Pancreas (tissue), 10 donors: ENCODE results near the gene PREP. TPM values are rescaled to one million over a fixed set of nuclear protein-coding genes. Genes with fewer than 3 reads are reported as not detected.
A peak's percentile ranks its signal among the peaks of the same experiment; 100 is the strongest.
"Not testable (repeated sequence)": the region's sequence is repeated elsewhere in the genome, so short reads cannot be mapped to it uniquely, and the experiment has no call there.

Experiments
- ATAC-seq, 4 donors: fragments of 200-7000 bp; cut with Tn5 transposase; one replicate each; pipeline versions ENCODE4 v1.8.0 to v1.9.1; 2020; ENCODE audit warnings: mild to moderate bottlenecking in 4 of 4, moderate library complexity in 4 of 4
- DNase-seq, 6 donors: peaks; one replicate each; pipeline ENCODE4 v3.0.0-alpha.2; 2020
- FAIRE-seq: peaks from 2 replicates; lab custom pipeline; 2012; peaks lifted over from hg19 to GRCh38; lab: Jason Lieb, UNC
- H3K27ac ChIP-seq, 4 donors: fragments of 200-600 bp; sonication (generic); 1 replicate in 3 of 4; 2 replicates in 1 of 4; pipeline versions ENCODE4 v1.5.0 to v1.8.0; 2020
- H3K27me3 ChIP-seq, 4 donors: fragments of 200-600 bp; one replicate each; pipeline ENCODE4 v1.8.0; 2021
- H3K36me3 ChIP-seq, 3 donors: fragments of 200-600 bp; sonication (generic) in 1 of 3; one replicate each; pipeline versions ENCODE4 v1.5.0 to v1.8.0; 2020 to 2021
- H3K4me1 ChIP-seq, 3 donors: fragments of 200-600 bp; one replicate each; pipeline ENCODE4 v1.8.0; 2021
- H3K4me3 ChIP-seq, 4 donors: fragments of 200-600 bp; sonication (generic) in 2 of 4; one replicate each; pipeline versions ENCODE4 v1.5.0 to v1.8.0; 2020 to 2021
- H3K9me3 ChIP-seq, 4 donors: fragments of 200-600 bp; one replicate each; pipeline ENCODE4 v1.8.0; 2021
- WGBS, 2 donors: extraction: QIAGEN DNeasy Blood & Tissue Kit; methylation state at CpG; one replicate each; pipeline ENCODE4 v1.1.7; 2013; 5-methylcytosine and 5-hydroxymethylcytosine counted together
- intact Hi-C, 3 donors: fragments of 100-400 bp; cut with DNase I; formaldehyde crosslinking; loops; one replicate each; pipeline versions ENCODE4 v1.11.1 to v1.14.2; 2022
- polyA plus RNA-seq, 2 donors: library from polyadenylated mRNA; stranded (reverse); fragments of 200-250 nt; gene quantifications; one replicate each; pipeline ENCODE4 v1.2.3, GENCODE V29; 2013
- total RNA-seq, 6 donors: library from RNA; stranded (reverse); fragmentation: NEBNext Ultra II Directional in 4 of 6; extraction: Animal tissue kit (Norgen Biotek cat#: 25700) in 4 of 6; gene quantifications; one replicate each; pipeline versions ENCODE4 v1.2.1 to v1.2.4, GENCODE V29; 2021 to 2023
- TF ChIP-seq, protein P1 (sequence below), 4 donors: fragments of 200-600 bp; sonication (generic) in 3 of 4; IDR thresholded peaks; one replicate each; pipeline versions ENCODE4 v1.5.0 to v1.8.0; 2021; ENCODE audit warnings: antibody characterized with exemption in 4 of 4
- donor health status: healthy with polysubstance abuse.
- donor health status: DM: no; HTN: no; CAD: no; lungs with moderate emphysema.
- donor health status: DM: no; HTN: no; CAD: no.
- donor health status: control.
- donor health status: control.
- donor health status: Bipolar disorder and iron deficiency.
- donor health status: DM: yes; HTN: yes; CAD: no.
- donor health status: DM: no; HTN: no; CAD: no.
- donor health status: DM: no; HTN: no; CAD: no.
- donor health status: DM: yes; HTN: yes; CAD: no.

PREP gene
- total and polyA plus RNA-seq, 8 donors: 7.6 to 16.5 (median 11.5) TPM

DNA sequence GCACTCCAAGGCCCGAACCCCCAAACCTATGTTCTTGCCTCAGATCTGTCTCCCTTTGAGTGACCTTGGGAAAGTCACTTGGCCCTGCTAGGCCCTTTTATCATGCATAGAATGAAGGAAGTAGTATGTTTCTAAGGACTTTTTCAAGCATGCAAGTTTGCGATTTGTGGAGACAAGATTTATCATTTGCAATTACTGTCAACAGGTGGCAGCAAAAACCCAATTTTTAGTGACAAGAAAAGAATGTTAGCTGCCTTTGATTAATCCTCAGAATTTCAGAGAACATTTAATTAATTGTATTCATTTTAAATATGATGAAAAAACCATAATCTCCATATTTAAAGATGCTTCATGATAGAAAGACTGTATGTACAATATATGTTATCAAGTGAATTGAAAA, 28.3 kb upstream of the PREP start:
- Histone ChIP-seq H3K4me1 (no peaks in the 10 kb centered on the region), H3K27ac (no peak overlapping the region), H3K9me3 (no peaks in the 10 kb centered on the region), H3K27me3 (no peaks in the 10 kb centered on the region), H3K36me3 (no peaks in the 10 kb centered on the region), H3K4me3 (no peak overlapping the region)
- WGBS, 2 donors: 19 to 21% methylated on average over 2 of the region's 2 CpGs
- DNase-seq: peak in 1 of 6 donors; percentile 11
- TF ChIP-seq, protein P1, sequence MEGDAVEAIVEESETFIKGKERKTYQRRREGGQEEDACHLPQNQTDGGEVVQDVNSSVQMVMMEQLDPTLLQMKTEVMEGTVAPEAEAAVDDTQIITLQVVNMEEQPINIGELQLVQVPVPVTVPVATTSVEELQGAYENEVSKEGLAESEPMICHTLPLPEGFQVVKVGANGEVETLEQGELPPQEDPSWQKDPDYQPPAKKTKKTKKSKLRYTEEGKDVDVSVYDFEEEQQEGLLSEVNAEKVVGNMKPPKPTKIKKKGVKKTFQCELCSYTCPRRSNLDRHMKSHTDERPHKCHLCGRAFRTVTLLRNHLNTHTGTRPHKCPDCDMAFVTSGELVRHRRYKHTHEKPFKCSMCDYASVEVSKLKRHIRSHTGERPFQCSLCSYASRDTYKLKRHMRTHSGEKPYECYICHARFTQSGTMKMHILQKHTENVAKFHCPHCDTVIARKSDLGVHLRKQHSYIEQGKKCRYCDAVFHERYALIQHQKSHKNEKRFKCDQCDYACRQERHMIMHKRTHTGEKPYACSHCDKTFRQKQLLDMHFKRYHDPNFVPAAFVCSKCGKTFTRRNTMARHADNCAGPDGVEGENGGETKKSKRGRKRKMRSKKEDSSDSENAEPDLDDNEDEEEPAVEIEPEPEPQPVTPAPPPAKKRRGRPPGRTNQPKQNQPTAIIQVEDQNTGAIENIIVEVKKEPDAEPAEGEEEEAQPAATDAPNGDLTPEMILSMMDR (IDR thresholded peaks at IDR 0.05): peak in 3 of 4 donors; percentile 11 to 29 (median 24)
- intact Hi-C loops: no loop called here
- FAIRE-seq: peak; percentile 91
- ATAC-seq: no peak

DNA sequence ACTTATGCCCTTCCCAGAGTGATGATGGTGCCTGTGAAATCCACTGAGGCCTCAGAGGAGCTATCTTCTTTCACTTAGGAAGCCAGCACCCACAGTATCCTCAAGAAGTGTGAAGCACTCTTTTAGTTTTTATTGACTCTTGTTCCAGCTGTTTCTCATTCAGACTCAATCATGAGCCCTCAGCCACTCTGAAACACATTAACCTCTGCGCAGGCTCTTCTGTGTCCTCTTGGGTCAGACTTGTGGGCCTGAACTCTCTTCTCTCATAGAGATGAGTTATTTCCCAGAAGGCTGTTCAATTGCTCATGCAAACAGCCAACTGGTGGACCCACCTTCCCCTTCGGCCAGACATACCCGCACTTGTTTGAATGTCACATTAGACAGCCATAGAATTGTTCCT, 27.8 kb upstream of the PREP start:
- no peak for ATAC-seq

DNA sequence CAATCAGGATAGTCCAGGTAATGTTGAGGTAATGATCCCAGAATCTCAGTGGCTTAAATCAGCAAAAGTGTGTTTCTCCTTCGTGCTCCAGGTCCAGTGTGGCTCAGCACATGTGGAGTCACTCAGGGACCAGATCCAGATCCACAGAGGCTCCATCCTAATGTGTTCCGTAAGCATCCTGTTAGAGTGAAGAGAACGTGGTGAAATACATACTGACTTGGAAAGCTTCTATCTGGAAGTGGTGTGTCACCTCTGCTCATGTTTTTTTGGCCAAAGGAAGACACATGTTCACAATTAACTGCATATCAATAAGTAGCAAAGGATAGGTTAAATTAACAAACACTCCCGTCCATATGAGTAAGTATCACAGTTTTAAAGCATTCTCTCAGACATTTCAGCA, 26.8 kb upstream of the PREP start:
- ATAC-seq (no peak), FAIRE-seq (no peak), DNase-seq (no peak)
- no peaks in the 10 kb centered on the region for H3K4me1 ChIP-seq
- H3K27me3 ChIP-seq: no peaks in the 10 kb centered on the region
- TF ChIP-seq, protein P1 (IDR thresholded peaks at IDR 0.05): no peak
- no peaks in the 10 kb centered on the region for H3K9me3 ChIP-seq
- WGBS, 2 donors: 68 to 71% methylated on average over 4 of the region's 4 CpGs
- no peaks in the 10 kb centered on the region for H3K36me3 ChIP-seq
- no peak overlapping the region for H3K27ac ChIP-seq
- intact Hi-C loops: no loop called here
- no peak overlapping the region for H3K4me3 ChIP-seq

More for the DNA sequence above, 27.8 kb upstream of the PREP start:
- Histone ChIP-seq H3K4me3 (no peak overlapping the region), H3K36me3 (no peaks in the 10 kb centered on the region), H3K9me3 (no peaks in the 10 kb centered on the region), H3K4me1 (no peaks in the 10 kb centered on the region), H3K27me3 (no peaks in the 10 kb centered on the region), H3K27ac (no peak overlapping the region)
- TF ChIP-seq, protein P1 (IDR thresholded peaks at IDR 0.05): no peak
- DNase-seq (no peak), FAIRE-seq (no peak)
- 92 to 94% methylated on average over 3 of the region's 3 CpGs for WGBS, 2 donors
- intact Hi-C loops: no loop called here

DNA sequence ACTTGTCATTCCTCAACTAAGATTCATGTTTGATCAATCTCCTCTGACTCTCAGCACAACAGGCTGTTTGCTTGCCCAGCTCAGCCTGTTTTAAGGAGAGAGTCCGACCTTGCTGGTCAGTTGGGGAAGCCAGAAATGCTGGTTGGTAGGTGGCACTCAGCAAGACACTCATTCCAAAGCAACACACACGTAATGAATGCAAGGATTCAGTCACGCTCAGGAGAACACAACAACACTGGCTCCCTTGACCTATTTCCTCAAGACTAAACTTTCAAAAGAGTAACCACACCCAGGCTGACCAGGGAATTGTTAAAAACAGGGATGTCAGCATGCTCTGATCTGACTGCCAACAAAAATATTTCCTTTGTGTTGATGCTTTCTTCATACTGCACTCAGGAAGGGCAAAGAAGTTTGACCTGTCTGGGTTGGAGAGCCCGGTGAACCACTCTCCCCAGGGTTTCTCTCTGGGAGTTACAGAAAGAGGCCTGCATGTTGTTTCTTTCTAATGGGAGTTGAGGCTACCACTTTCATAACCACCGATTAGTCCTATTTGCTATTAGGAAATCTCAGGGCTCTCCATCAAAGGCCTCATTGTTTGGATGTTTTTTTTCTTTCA, 25.6 kb upstream of the PREP start:
- ATAC-seq (peak in 3 of 4 donors; percentile 18 to 44 (median 25)), FAIRE-seq (no peak), DNase-seq (no peak)
- Histone ChIP-seq H3K27ac (no peak overlapping the region), H3K4me1 (no peaks in the 10 kb centered on the region), H3K27me3 (no peaks in the 10 kb centered on the region), H3K36me3 (no peaks in the 10 kb centered on the region), H3K4me3 (no peak overlapping the region), H3K9me3 (no peaks in the 10 kb centered on the region)
- TF ChIP-seq, protein P1 (IDR thresholded peaks at IDR 0.05): no peak
- intact Hi-C loops: no loop called here
- 51 to 55% methylated on average over 5 of the region's 5 CpGs for WGBS, 2 donors

DNA sequence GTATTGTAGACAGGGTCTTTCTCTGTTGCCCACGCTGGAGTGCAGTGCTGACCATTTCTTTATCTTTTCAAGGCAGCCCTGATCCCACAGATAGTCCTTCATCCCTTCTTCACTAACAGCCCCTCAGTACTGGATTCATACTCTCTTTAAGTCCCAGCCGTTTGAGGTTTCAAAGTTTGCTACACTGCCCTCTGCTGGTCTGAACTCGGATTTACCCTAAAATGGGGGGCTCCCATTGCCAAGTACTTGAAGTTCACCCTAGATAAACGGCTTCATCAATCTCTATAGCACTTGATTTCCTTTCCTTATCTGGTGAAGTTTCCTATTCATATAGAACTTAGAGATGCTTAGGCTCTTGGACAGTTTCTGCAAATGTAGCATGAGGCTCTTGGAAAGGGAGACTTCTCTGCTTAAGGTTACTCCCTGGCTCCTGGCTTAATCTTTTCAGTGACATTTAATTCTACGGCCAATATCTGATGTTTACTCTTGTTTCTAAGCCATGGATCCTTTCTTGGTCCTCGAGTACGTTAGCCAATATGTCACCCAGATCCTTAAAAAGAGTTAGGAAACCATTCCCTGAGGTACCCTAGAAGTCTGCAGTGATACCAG, 21.4 kb upstream of the PREP start:
- DNase-seq (peak in 3 of 6 donors; percentile 16 to 53 (median 26)), ATAC-seq (peak in 3 of 4 donors; percentile 76 to 81 (median 79)), FAIRE-seq (no peak)
- H3K4me1 ChIP-seq: no peaks in the 10 kb centered on the region
- no peaks in the 10 kb centered on the region for H3K9me3 ChIP-seq
- intact Hi-C loops: no loop called here
- TF ChIP-seq, protein P1 (IDR thresholded peaks at IDR 0.05): peak; percentile 29 to 69 (median 42)
- H3K36me3 ChIP-seq: no peaks in the 10 kb centered on the region
- no peaks in the 10 kb centered on the region for H3K27me3 ChIP-seq
- H3K4me3 ChIP-seq: no peak overlapping the region
- no peak overlapping the region for H3K27ac ChIP-seq
- 8 to 9% methylated on average over 7 of the region's 7 CpGs for WGBS, 2 donors

DNA sequence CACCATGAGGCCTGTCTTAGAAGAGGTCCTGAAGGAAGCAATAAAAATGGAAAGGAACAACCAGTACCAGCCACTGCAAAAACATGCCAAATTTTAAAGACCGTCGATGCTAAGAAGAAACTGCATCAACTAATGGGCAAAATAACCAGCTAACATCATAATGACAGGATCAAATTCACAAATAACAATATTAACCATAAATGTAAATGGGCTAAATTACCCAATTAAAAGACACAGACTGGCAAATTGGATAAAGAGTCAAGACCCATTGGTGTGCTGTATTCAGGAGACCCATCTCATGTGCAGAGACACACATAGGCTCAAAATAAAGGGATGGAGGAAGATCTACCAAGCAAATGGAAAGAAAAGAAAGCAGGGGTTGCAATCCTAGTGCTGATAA, 14.1 kb upstream of the PREP start:
- ATAC-seq: not testable (repeated sequence)

More for the DNA sequence above, 14.1 kb upstream of the PREP start:
- H3K9me3 ChIP-seq, H3K4me1 ChIP-seq, H3K4me3 ChIP-seq, DNase-seq, intact Hi-C loops, FAIRE-seq, H3K27ac ChIP-seq, H3K27me3 ChIP-seq, H3K36me3 ChIP-seq: not testable (repeated sequence)
- 94 to 95% methylated on average over 2 of the region's 2 CpGs for WGBS, 2 donors
